ENCODE data around the gene PRKCH. TPM values are rescaled to one million over a fixed set of nuclear protein-coding genes. Genes with fewer than 3 reads are reported as not detected.
"Not testable (repeated sequence)": the region's sequence is repeated elsewhere in the genome, so short reads cannot be mapped to it uniquely, and the experiment has no call there.

PRKCH gene
- total RNA-seq, 1 donor from 2014 or later, result 101 TPM

GRCh38 chr14:61319086-61319485 is 2.3 kb upstream of the PRKCH start:
- Mint-ChIP-seq H3K9me3 (peaks cover 10% of the 10 kb centered on the region), H3K4me3 (ENCODE audit: low read depth) (no peak overlapping the region), H3K27ac (no peak overlapping the region), H3K4me1 (ENCODE audit: low read depth) (peaks cover 8% of the 10 kb centered on the region), H3K27me3 (ENCODE audit: low read depth) (no peaks in the 10 kb centered on the region), H3K36me3 (ENCODE audit: low read depth) (peaks cover 24% of the 10 kb centered on the region)
- no peak for DNase-seq (ENCODE audit: low spot score)
- intact Hi-C loops (cut with micrococcal nuclease), result no loop called here

GRCh38 chr14:61319706-61320105 is 1.7 kb upstream of the PRKCH start:
- Mint-ChIP-seq H3K36me3 (ENCODE audit: low read depth) (peaks cover 23% of the 10 kb centered on the region), H3K4me1 (ENCODE audit: low read depth) (peaks cover 11% of the 10 kb centered on the region), H3K9me3 (peaks cover 4% of the 10 kb centered on the region), H3K27me3 (ENCODE audit: low read depth) (no peaks in the 10 kb centered on the region), H3K4me3 (ENCODE audit: low read depth) (no peak overlapping the region), H3K27ac (no peak overlapping the region)
- intact Hi-C loops (cut with micrococcal nuclease), result loop anchor here (2.0 to 10.0 kb wide), 3 partner anchors 23 to 445 kb away; partner anchors contain the start of gene SNAPC1
- DNase-seq (ENCODE audit: low spot score), result no peak

GRCh38 chr14:61320170-61320569 is 1.2 kb upstream of the PRKCH start:
- H3K4me3 Mint-ChIP-seq (ENCODE audit: low read depth); DNase-seq (ENCODE audit: low spot score); H3K27me3 Mint-ChIP-seq (ENCODE audit: low read depth); H3K27ac Mint-ChIP-seq; H3K9me3 Mint-ChIP-seq: not testable (repeated sequence)
- intact Hi-C loops (cut with micrococcal nuclease), result loop anchor here (2.0 to 10.0 kb wide), 3 partner anchors 23 to 445 kb away; partner anchors contain the start of gene SNAPC1
- Mint-ChIP-seq H3K4me1 (ENCODE audit: low read depth) (peaks cover 16% of the 10 kb centered on the region), H3K36me3 (ENCODE audit: low read depth) (peaks cover 25% of the 10 kb centered on the region)

GRCh38 chr14:61320806-61321384 is 484 bp upstream of the PRKCH start:
- intact Hi-C loops (cut with micrococcal nuclease), result loop anchor here (2.0 to 10.0 kb wide), 3 partner anchors 24 to 444 kb away; partner anchors contain the start of gene SNAPC1
- Mint-ChIP-seq H3K27me3 (ENCODE audit: low read depth) (no peaks in the 10 kb centered on the region), H3K4me3 (ENCODE audit: low read depth) (peak overlapping the region; percentile 67), H3K4me1 (ENCODE audit: low read depth) (peaks cover 23% of the 10 kb centered on the region), H3K9me3 (no peaks in the 10 kb centered on the region), H3K36me3 (ENCODE audit: low read depth) (peaks cover 33% of the 10 kb centered on the region), H3K27ac (no peak overlapping the region)
- no peak for DNase-seq (ENCODE audit: low spot score)

GRCh38 chr14:61322011-61322798 is 826 bp downstream of the PRKCH start:
- no peak for DNase-seq (ENCODE audit: low spot score)
- no peaks in the 10 kb centered on the region for H3K27me3 Mint-ChIP-seq (ENCODE audit: low read depth)
- peaks cover 4% of the 10 kb centered on the region for H3K9me3 Mint-ChIP-seq
- H3K4me3 Mint-ChIP-seq (ENCODE audit: low read depth), result peak overlapping the region; percentile 98
- intact Hi-C loops (cut with micrococcal nuclease), result loop anchor here (10.0 kb wide), 2 partner anchors 273 to 443 kb away; partner anchors contain the start of gene SNAPC1
- H3K27ac Mint-ChIP-seq, result peak overlapping the region; percentile 94
- H3K36me3 Mint-ChIP-seq (ENCODE audit: low read depth), result peaks cover 44% of the 10 kb centered on the region
- H3K4me1 Mint-ChIP-seq (ENCODE audit: low read depth), result peaks cover 36% of the 10 kb centered on the region

GRCh38 chr14:61322799-61323290 is 1.5 kb downstream of the PRKCH start:
- Mint-ChIP-seq H3K4me1 (ENCODE audit: low read depth) (peaks cover 40% of the 10 kb centered on the region), H3K27me3 (ENCODE audit: low read depth) (no peaks in the 10 kb centered on the region), H3K9me3 (peaks cover 4% of the 10 kb centered on the region), H3K36me3 (ENCODE audit: low read depth) (peaks cover 49% of the 10 kb centered on the region), H3K4me3 (ENCODE audit: low read depth) (peak overlapping the region; percentile 98), H3K27ac (peak overlapping the region; percentile 94)
- DNase-seq (ENCODE audit: low spot score), result no peak
- intact Hi-C loops (cut with micrococcal nuclease), result loop anchor here (10.0 kb wide), 2 partner anchors 272 to 442 kb away; partner anchors contain the start of gene SNAPC1

- no peak for DNase-seq (ENCODE audit: low spot score)
- intact Hi-C loops (cut with micrococcal nuclease), result loop anchor here (10.0 kb wide), 2 partner anchors 271 to 441 kb away; partner anchors contain the start of gene SNAPC1
- Mint-ChIP-seq H3K27me3 (ENCODE audit: low read depth) (no peaks in the 10 kb centered on the region), H3K4me3 (ENCODE audit: low read depth) (peak overlapping the region; percentile 98), H3K9me3 (peaks cover 4% of the 10 kb centered on the region), H3K27ac (peak overlapping the region; percentile 94), H3K4me1 (ENCODE audit: low read depth) (peaks cover 46% of the 10 kb centered on the region), H3K36me3 (ENCODE audit: low read depth) (peaks cover 51% of the 10 kb centered on the region)
Observed at GRCh38 chr14:61323970-61324369, 2.6 kb downstream of the PRKCH start.

GRCh38 chr14:61325166-61325565 is 3.8 kb downstream of the PRKCH start:
- H3K4me1 Mint-ChIP-seq (ENCODE audit: low read depth), result peaks cover 54% of the 10 kb centered on the region
- intact Hi-C loops (cut with micrococcal nuclease), result loop anchor here (1.0 to 10.0 kb wide), 6 partner anchors 17 to 440 kb away; partner anchors contain the start of gene SNAPC1
- H3K27ac Mint-ChIP-seq, result peak overlapping the region; percentile 85
- peaks cover 58% of the 10 kb centered on the region for H3K36me3 Mint-ChIP-seq (ENCODE audit: low read depth)
- H3K9me3 Mint-ChIP-seq, result peaks cover 4% of the 10 kb centered on the region
- no peak for DNase-seq (ENCODE audit: low spot score)
- no peaks in the 10 kb centered on the region for H3K27me3 Mint-ChIP-seq (ENCODE audit: low read depth)
- H3K4me3 Mint-ChIP-seq (ENCODE audit: low read depth), result peak overlapping the region; percentile 52

- Mint-ChIP-seq H3K27ac (peak overlapping the region; percentile 85), H3K4me3 (ENCODE audit: low read depth) (peak overlapping the region; percentile 72), H3K36me3 (ENCODE audit: low read depth) (peaks cover 58% of the 10 kb centered on the region), H3K27me3 (ENCODE audit: low read depth) (no peaks in the 10 kb centered on the region), H3K4me1 (ENCODE audit: low read depth) (peaks cover 58% of the 10 kb centered on the region), H3K9me3 (peaks cover 4% of the 10 kb centered on the region)
- intact Hi-C loops (cut with micrococcal nuclease), result loop anchor here (5.0 to 10.0 kb wide), 3 partner anchors 269 to 439 kb away; partner anchors contain the start of gene SNAPC1
- no peak for DNase-seq (ENCODE audit: low spot score)
Observed at GRCh38 chr14:61326146-61326545, 4.8 kb downstream of the PRKCH start.

- intact Hi-C loops (cut with micrococcal nuclease), result loop anchor here (5.0 to 10.0 kb wide), 3 partner anchors 268 to 438 kb away; partner anchors contain the start of gene SNAPC1
- peaks cover 4% of the 10 kb centered on the region for H3K9me3 Mint-ChIP-seq
- peak overlapping the region; percentile 76 for H3K4me3 Mint-ChIP-seq (ENCODE audit: low read depth)
- no peaks in the 10 kb centered on the region for H3K27me3 Mint-ChIP-seq (ENCODE audit: low read depth)
- H3K27ac Mint-ChIP-seq, result peak overlapping the region; percentile 86
- H3K36me3 Mint-ChIP-seq (ENCODE audit: low read depth), result peaks cover 58% of the 10 kb centered on the region
- no peak for DNase-seq (ENCODE audit: low spot score)
- H3K4me1 Mint-ChIP-seq (ENCODE audit: low read depth), result peaks cover 61% of the 10 kb centered on the region
Observed at GRCh38 chr14:61326847-61327246, 5.5 kb downstream of the PRKCH start.

- Mint-ChIP-seq H3K27ac (peak overlapping the region; percentile 78), H3K27me3 (ENCODE audit: low read depth) (no peaks in the 10 kb centered on the region), H3K4me3 (ENCODE audit: low read depth) (peak overlapping the region; percentile 52), H3K9me3 (peaks cover 4% of the 10 kb centered on the region), H3K4me1 (ENCODE audit: low read depth) (peaks cover 74% of the 10 kb centered on the region), H3K36me3 (ENCODE audit: low read depth) (peaks cover 43% of the 10 kb centered on the region)
- intact Hi-C loops (cut with micrococcal nuclease), result loop anchor here (1.0 to 10.0 kb wide), 4 partner anchors 8 to 436 kb away; partner anchors contain the start of gene SNAPC1
- no peak for DNase-seq (ENCODE audit: low spot score)
Observed at GRCh38 chr14:61328626-61329262, 7.4 kb downstream of the PRKCH start.

GRCh38 chr14:61329478-61330051 is 8.2 kb downstream of the PRKCH start:
- Mint-ChIP-seq H3K36me3 (ENCODE audit: low read depth) (peaks cover 37% of the 10 kb centered on the region), H3K9me3 (peaks cover 4% of the 10 kb centered on the region), H3K27me3 (ENCODE audit: low read depth) (no peaks in the 10 kb centered on the region), H3K27ac (peak overlapping the region; percentile 78), H3K4me1 (ENCODE audit: low read depth) (peaks cover 77% of the 10 kb centered on the region), H3K4me3 (ENCODE audit: low read depth) (peak overlapping the region; percentile 52)
- intact Hi-C loops (cut with micrococcal nuclease), result loop anchor here (5.0 to 10.0 kb wide), 4 partner anchors 265 to 435 kb away; partner anchors contain the start of genes HIF1A and SNAPC1
- DNase-seq (ENCODE audit: low spot score), result no peak
